ENCODE data around the gene MTCL1. TPM values are rescaled to one million over a fixed set of nuclear protein-coding genes. Genes with fewer than 3 reads are reported as not detected.

Gene MTCL1
- total RNA-seq, 1 donor from 2014 or later: 59.3 TPM

DNA sequence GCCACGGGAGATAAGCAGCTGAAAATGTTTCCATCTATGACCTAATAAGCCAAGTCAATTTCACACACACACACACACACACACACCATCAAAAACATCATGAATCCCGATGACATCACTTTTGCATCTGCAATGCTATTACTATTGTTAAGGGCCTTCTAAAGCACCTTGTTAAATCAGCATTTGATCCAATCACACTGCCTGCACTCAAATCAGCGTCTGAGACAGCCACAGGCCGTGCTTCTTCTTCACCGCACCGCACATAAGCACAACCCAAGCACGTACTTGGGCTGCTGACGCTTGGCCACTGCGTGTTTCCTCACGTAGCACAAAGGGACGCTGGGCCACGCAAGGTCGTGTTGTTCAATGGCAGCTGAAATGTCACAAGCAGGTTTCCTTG, 15.8 kb upstream of the MTCL1 start:
- Histone ChIP-seq H3K4me1 (ENCODE audit: insufficient read depth, low read length) (peaks cover 11% of the 10 kb centered on the region), H3K9ac (ENCODE audit: low read length) (no peak overlapping the region), H2AFZ (ENCODE audit: low read depth, low read length) (no peak overlapping the region), H3K36me3 (ENCODE audit: insufficient read depth, low read length) (no peaks in the 10 kb centered on the region), H3K9me3 (ENCODE audit: insufficient read depth, low read depth, low read length) (no peaks in the 10 kb centered on the region), H3K27ac (ENCODE audit: low read depth, low read length) (no peak overlapping the region), H3K79me2 (ENCODE audit: insufficient read depth, low read length) (no peaks in the 10 kb centered on the region), H4K20me1 (ENCODE audit: insufficient read depth, low read length) (no peaks in the 10 kb centered on the region), H3K27me3 (ENCODE audit: insufficient read depth, low read length) (no peaks in the 10 kb centered on the region), H3K4me2 (ENCODE audit: low read length) (no peak overlapping the region), H3K4me3 (ENCODE audit: insufficient read depth, low read depth, low read length) (no peak overlapping the region)
- Mint-ChIP-seq H3K4me1 (ENCODE audit: low read depth, unreplicated experiment) (peaks cover 4% of the 10 kb centered on the region), H3K27ac (ENCODE audit: unreplicated experiment) (no peak overlapping the region), H3K4me3 (ENCODE audit: unreplicated experiment) (no peak overlapping the region), H3K9me3 (ENCODE audit: unreplicated experiment) (no peaks in the 10 kb centered on the region), H3K27me3 (ENCODE audit: low read depth, unreplicated experiment) (peaks cover 4% of the 10 kb centered on the region), H3K36me3 (ENCODE audit: low read depth, unreplicated experiment) (no peaks in the 10 kb centered on the region)
- TF ChIP-seq CTCF (IDR thresholded peaks at IDR 0.05; ENCODE audit: insufficient read depth, low read depth, low read length): no peak
- no peak for TF ChIP-seq EZH2 (IDR thresholded peaks at IDR 0.05; ENCODE audit: insufficient read depth, low read length)
- FAIRE-seq: no peak
- no peak for DNase-seq (ENCODE audit: low read depth)

DNA sequence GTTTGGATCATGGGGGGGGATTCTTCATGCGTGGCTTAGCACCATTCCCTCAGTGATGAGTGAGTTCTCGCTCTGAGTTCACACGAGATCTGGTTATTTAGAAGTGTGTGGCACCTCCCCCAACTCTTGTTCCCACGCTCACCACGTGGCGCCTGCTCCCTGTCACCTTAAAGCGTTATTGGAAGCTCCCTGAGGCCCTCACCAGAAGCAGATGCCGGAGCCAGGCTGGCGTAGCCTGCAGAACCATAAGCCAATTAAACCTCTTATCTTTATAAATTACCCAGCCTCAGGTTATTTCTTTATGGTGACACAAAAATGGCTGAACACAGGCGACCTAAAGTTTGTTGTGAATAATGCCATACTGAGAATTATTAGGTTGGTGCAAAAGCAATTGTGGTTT, 10.5 kb upstream of the MTCL1 start:
- Mint-ChIP-seq H3K36me3 (ENCODE audit: low read depth, unreplicated experiment) (peaks cover under 1% of the 10 kb centered on the region), H3K9me3 (ENCODE audit: unreplicated experiment) (no peaks in the 10 kb centered on the region), H3K27ac (ENCODE audit: unreplicated experiment) (no peak overlapping the region), H3K4me1 (ENCODE audit: low read depth, unreplicated experiment) (peaks cover 4% of the 10 kb centered on the region), H3K27me3 (ENCODE audit: low read depth, unreplicated experiment) (no peaks in the 10 kb centered on the region), H3K4me3 (ENCODE audit: unreplicated experiment) (no peak overlapping the region)
- Histone ChIP-seq H3K27ac (ENCODE audit: low read depth, low read length) (no peak overlapping the region), H2AFZ (ENCODE audit: low read depth, low read length) (no peak overlapping the region), H3K9ac (ENCODE audit: low read length) (no peak overlapping the region), H3K9me3 (ENCODE audit: insufficient read depth, low read depth, low read length) (no peaks in the 10 kb centered on the region), H3K4me1 (ENCODE audit: insufficient read depth, low read length) (peaks cover 3% of the 10 kb centered on the region), H3K4me2 (ENCODE audit: low read length) (no peak overlapping the region), H3K36me3 (ENCODE audit: insufficient read depth, low read length) (no peaks in the 10 kb centered on the region), H4K20me1 (ENCODE audit: insufficient read depth, low read length) (no peaks in the 10 kb centered on the region), H3K4me3 (ENCODE audit: insufficient read depth, low read depth, low read length) (no peak overlapping the region), H3K79me2 (ENCODE audit: insufficient read depth, low read length) (no peaks in the 10 kb centered on the region), H3K27me3 (ENCODE audit: insufficient read depth, low read length) (no peaks in the 10 kb centered on the region)
- FAIRE-seq: no peak
- no peak for DNase-seq (ENCODE audit: low read depth)
- no peak for TF ChIP-seq CTCF (IDR thresholded peaks at IDR 0.05; ENCODE audit: insufficient read depth, low read depth, low read length)
- no peak for TF ChIP-seq EZH2 (IDR thresholded peaks at IDR 0.05; ENCODE audit: insufficient read depth, low read length)

- Mint-ChIP-seq H3K4me1 (ENCODE audit: low read depth, unreplicated experiment) (peaks cover 7% of the 10 kb centered on the region), H3K36me3 (ENCODE audit: low read depth, unreplicated experiment) (peaks cover 2% of the 10 kb centered on the region), H3K27me3 (ENCODE audit: low read depth, unreplicated experiment) (no peaks in the 10 kb centered on the region), H3K4me3 (ENCODE audit: unreplicated experiment) (no peak overlapping the region), H3K27ac (ENCODE audit: unreplicated experiment) (no peak overlapping the region), H3K9me3 (ENCODE audit: unreplicated experiment) (no peaks in the 10 kb centered on the region)
- Histone ChIP-seq H2AFZ (ENCODE audit: low read depth, low read length) (no peak overlapping the region), H3K4me2 (ENCODE audit: low read length) (no peak overlapping the region), H4K20me1 (ENCODE audit: insufficient read depth, low read length) (no peaks in the 10 kb centered on the region), H3K27me3 (ENCODE audit: insufficient read depth, low read length) (no peaks in the 10 kb centered on the region), H3K79me2 (ENCODE audit: insufficient read depth, low read length) (no peaks in the 10 kb centered on the region), H3K27ac (ENCODE audit: low read depth, low read length) (no peak overlapping the region), H3K9ac (ENCODE audit: low read length) (no peak overlapping the region), H3K36me3 (ENCODE audit: insufficient read depth, low read length) (no peaks in the 10 kb centered on the region), H3K4me1 (ENCODE audit: insufficient read depth, low read length) (peaks cover 6% of the 10 kb centered on the region), H3K9me3 (ENCODE audit: insufficient read depth, low read depth, low read length) (no peaks in the 10 kb centered on the region), H3K4me3 (ENCODE audit: insufficient read depth, low read depth, low read length) (no peak overlapping the region)
- FAIRE-seq: no peak
- DNase-seq (ENCODE audit: low read depth): no peak
- TF ChIP-seq EZH2 (IDR thresholded peaks at IDR 0.05; ENCODE audit: insufficient read depth, low read length) (no peak), CTCF (IDR thresholded peaks at IDR 0.05; ENCODE audit: insufficient read depth, low read depth, low read length) (no peak)
These were observed 9.3 kb upstream of the MTCL1 start for GRCh38 chr18:8695932-8696517.
